ENCODE measurements around the gene F11.

F11 gene

DNA sequence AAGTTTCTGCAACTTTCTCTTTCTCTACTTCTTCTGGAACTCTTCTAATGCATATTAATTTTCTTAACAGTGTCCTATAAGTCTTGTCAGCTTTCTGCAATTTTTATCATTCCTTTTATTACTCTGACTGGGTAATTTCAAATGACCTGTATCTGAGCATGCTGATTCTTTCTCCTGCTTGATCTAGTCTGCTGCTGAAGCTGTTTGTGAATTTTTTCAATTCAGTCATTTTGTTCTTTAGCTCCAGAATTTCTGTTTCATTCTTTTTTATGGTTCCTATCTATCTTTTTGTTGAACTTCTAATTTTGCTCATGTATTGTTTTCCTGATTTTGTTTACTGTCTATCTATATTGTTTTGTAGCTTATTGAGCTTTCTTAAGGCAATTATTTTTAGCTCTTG lies 40.1 kb upstream of the F11 start:
- Histone ChIP-seq H3K9me3 (replicated peaks in 1 of 2; ENCODE audit: control insufficient read depth in 2 of 2, insufficient read depth in 1 of 2, low read depth in 1 of 2, low read length in 2 of 2) (peaks cover 4 to 10% of the 10 kb centered on the region in 2 donors), H3K4me3 (ENCODE audit: low read length in 2 of 2) (no peak overlapping the region), H2AK5ac (ENCODE audit: low read depth, low read length) (no peak overlapping the region), H3K4me2 (ENCODE audit: insufficient read depth, low read length, poor library complexity, severe bottlenecking) (no peak overlapping the region), H3K4ac (ENCODE audit: low read length) (no peak overlapping the region), H3K27me3 (ENCODE audit: control insufficient read depth in 3 of 3, insufficient read depth in 3 of 3, low read depth in 1 of 3, low read length in 3 of 3) (peaks cover 0 to 4% (median 0%) of the 10 kb centered on the region in 3 experiments), H3K23ac (ENCODE audit: low read depth, low read length, poor library complexity) (no peak overlapping the region), H3K36me3 (replicated peaks in 1 of 2; ENCODE audit: control insufficient read depth in 2 of 2, insufficient read depth in 2 of 2, low read length in 2 of 2) (peaks cover 0 to 2% of the 10 kb centered on the region in 2 donors), H2BK12ac (ENCODE audit: low read length) (no peak overlapping the region), H2BK5ac (ENCODE audit: low read length) (no peak overlapping the region), H3K79me1 (ENCODE audit: low read depth, low read length) (no peaks in the 10 kb centered on the region), H2BK15ac (ENCODE audit: low read length) (no peak overlapping the region), H3K14ac (ENCODE audit: low read length) (no peak overlapping the region), H3K18ac (ENCODE audit: low read length) (no peak overlapping the region), H2BK120ac (ENCODE audit: low read depth, low read length) (no peak overlapping the region), H3K4me1 (ENCODE audit: control insufficient read depth in 2 of 2, insufficient read depth in 1 of 2, low read depth in 1 of 2, low read length in 2 of 2) (no peaks in the 10 kb centered on the region), H2AFZ (ENCODE audit: low read length) (no peak overlapping the region), H4K8ac (ENCODE audit: low read depth, low read length) (no peak overlapping the region), H3K9ac (ENCODE audit: low read depth, low read length, poor library complexity) (no peak overlapping the region), H3K27ac (replicated peaks; ENCODE audit: low read length) (no peak overlapping the region), H4K91ac (ENCODE audit: low read depth, low read length, poor library complexity) (no peak overlapping the region)
- DNase-seq (ENCODE audit: low spot score): no peak

- Histone ChIP-seq H2BK5ac (ENCODE audit: low read length) (no peak overlapping the region), H3K23ac (ENCODE audit: low read depth, low read length, poor library complexity) (no peak overlapping the region), H3K4me2 (ENCODE audit: insufficient read depth, low read length, poor library complexity, severe bottlenecking) (no peak overlapping the region), H2BK15ac (ENCODE audit: low read length) (no peak overlapping the region), H2BK12ac (ENCODE audit: low read length) (no peak overlapping the region), H3K27ac (replicated peaks; ENCODE audit: low read length) (no peak overlapping the region), H3K79me1 (ENCODE audit: low read depth, low read length) (no peaks in the 10 kb centered on the region), H3K36me3 (replicated peaks in 1 of 2; ENCODE audit: control insufficient read depth in 2 of 2, insufficient read depth in 2 of 2, low read length in 2 of 2) (peaks cover 0 to 2% of the 10 kb centered on the region in 2 donors), H3K14ac (ENCODE audit: low read length) (no peak overlapping the region), H2AFZ (ENCODE audit: low read length) (no peak overlapping the region), H3K27me3 (ENCODE audit: control insufficient read depth in 3 of 3, insufficient read depth in 3 of 3, low read depth in 1 of 3, low read length in 3 of 3) (peaks cover 0 to 4% (median 0%) of the 10 kb centered on the region in 3 experiments), H3K4me1 (ENCODE audit: control insufficient read depth in 2 of 2, insufficient read depth in 1 of 2, low read depth in 1 of 2, low read length in 2 of 2) (no peaks in the 10 kb centered on the region), H3K4ac (ENCODE audit: low read length) (no peak overlapping the region), H4K8ac (ENCODE audit: low read depth, low read length) (no peak overlapping the region), H3K4me3 (ENCODE audit: low read length in 2 of 2) (peak overlapping the region in 1 of 2 donors; percentile 27), H3K9me3 (replicated peaks in 1 of 2; ENCODE audit: control insufficient read depth in 2 of 2, insufficient read depth in 1 of 2, low read depth in 1 of 2, low read length in 2 of 2) (peaks cover 4 to 10% of the 10 kb centered on the region in 2 donors), H4K91ac (ENCODE audit: low read depth, low read length, poor library complexity) (no peak overlapping the region), H2BK120ac (ENCODE audit: low read depth, low read length) (no peak overlapping the region), H3K18ac (ENCODE audit: low read length) (no peak overlapping the region), H2AK5ac (ENCODE audit: low read depth, low read length) (no peak overlapping the region), H3K9ac (ENCODE audit: low read depth, low read length, poor library complexity) (no peak overlapping the region)
- no CpG with 5 or more reads among the region's 3 CpGs for WGBS, 2 donors (ENCODE audit: extremely low coverage in 2 of 2, insufficient read length in 2 of 2, insufficient replicate concordance in 1 of 2)
- DNase-seq (ENCODE audit: low spot score): no peak
Measured at GRCh38 chr4:186226521-186227189, 39.3 kb upstream of the F11 start.

DNA sequence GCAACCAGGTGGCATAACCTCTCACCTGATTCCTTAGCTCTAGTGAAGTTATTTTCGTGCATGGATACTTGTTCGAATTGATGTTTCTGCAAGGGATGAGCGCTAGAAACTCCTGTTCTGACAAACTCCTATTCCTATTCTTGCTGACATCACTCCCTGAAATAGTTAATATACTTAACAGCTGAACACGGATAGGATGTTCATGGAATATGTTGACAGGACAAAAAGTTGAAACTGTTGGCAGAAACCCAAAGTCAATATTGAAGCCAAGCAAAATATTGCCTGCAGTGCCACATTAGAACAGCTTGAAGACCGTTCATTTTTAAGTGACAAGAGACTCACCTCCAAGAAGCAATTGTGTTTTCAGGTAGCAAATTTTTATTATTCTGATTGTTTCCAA lies 38.8 kb upstream of the F11 start, which contains the start of gene KLKB1:
Gene KLKB1, plus strand, starts transcription at position 287 of the 400 bp plus-strand sequence. CDS start 689 bp downstream, outside the sequence.
- H3K18ac ChIP-seq (ENCODE audit: low read length): no peak within 1 kb of the TSS
- H2AFZ ChIP-seq (ENCODE audit: low read length): no peak within 1 kb of the TSS
- no peaks in the 10 kb centered on the region for H3K79me1 ChIP-seq (ENCODE audit: low read depth, low read length)
- H2BK5ac ChIP-seq (ENCODE audit: low read length): no peak within 1 kb of the TSS
- no CpG with 5 or more reads among the region's 5 CpGs for WGBS, 2 donors (ENCODE audit: extremely low coverage in 2 of 2, insufficient read length in 2 of 2, insufficient replicate concordance in 1 of 2)
- peaks cover 0 to 2% of the 10 kb centered on the region in 2 donors for H3K36me3 ChIP-seq (replicated peaks in 1 of 2; ENCODE audit: control insufficient read depth in 2 of 2, insufficient read depth in 2 of 2, low read length in 2 of 2)
- H2BK120ac ChIP-seq (ENCODE audit: low read depth, low read length): no peak within 1 kb of the TSS
- H3K27me3 ChIP-seq (ENCODE audit: control insufficient read depth in 3 of 3, insufficient read depth in 3 of 3, low read depth in 1 of 3, low read length in 3 of 3): peaks cover 0 to 4% (median 0%) of the 10 kb centered on the region in 3 experiments
- H2BK15ac ChIP-seq (ENCODE audit: low read length): no peak within 1 kb of the TSS
- no peak within 1 kb of the TSS for H3K14ac ChIP-seq (ENCODE audit: low read length)
- H3K4me1 ChIP-seq (ENCODE audit: control insufficient read depth in 2 of 2, insufficient read depth in 1 of 2, low read depth in 1 of 2, low read length in 2 of 2): no peaks in the 10 kb centered on the region
- H3K4me3 ChIP-seq (ENCODE audit: low read length in 2 of 2): peak within 1 kb of the TSS in 1 of 2 donors; percentile 27
- H2BK12ac ChIP-seq (ENCODE audit: low read length): no peak within 1 kb of the TSS
- no peak for DNase-seq (ENCODE audit: low spot score)
- H3K9ac ChIP-seq (ENCODE audit: low read depth, low read length, poor library complexity): no peak within 1 kb of the TSS
- no peak within 1 kb of the TSS for H2AK5ac ChIP-seq (ENCODE audit: low read depth, low read length)
- no peak within 1 kb of the TSS for H3K4me2 ChIP-seq (ENCODE audit: insufficient read depth, low read length, poor library complexity, severe bottlenecking)
- no peak within 1 kb of the TSS for H3K23ac ChIP-seq (ENCODE audit: low read depth, low read length, poor library complexity)
- H4K8ac ChIP-seq (ENCODE audit: low read depth, low read length): no peak within 1 kb of the TSS
- H3K4ac ChIP-seq (ENCODE audit: low read length): no peak within 1 kb of the TSS
- H4K91ac ChIP-seq (ENCODE audit: low read depth, low read length, poor library complexity): no peak within 1 kb of the TSS
- no peak within 1 kb of the TSS for H3K27ac ChIP-seq (replicated peaks; ENCODE audit: low read length)
- peaks cover 4 to 10% of the 10 kb centered on the region in 2 donors for H3K9me3 ChIP-seq (replicated peaks in 1 of 2; ENCODE audit: control insufficient read depth in 2 of 2, insufficient read depth in 1 of 2, low read depth in 1 of 2, low read length in 2 of 2)

DNA sequence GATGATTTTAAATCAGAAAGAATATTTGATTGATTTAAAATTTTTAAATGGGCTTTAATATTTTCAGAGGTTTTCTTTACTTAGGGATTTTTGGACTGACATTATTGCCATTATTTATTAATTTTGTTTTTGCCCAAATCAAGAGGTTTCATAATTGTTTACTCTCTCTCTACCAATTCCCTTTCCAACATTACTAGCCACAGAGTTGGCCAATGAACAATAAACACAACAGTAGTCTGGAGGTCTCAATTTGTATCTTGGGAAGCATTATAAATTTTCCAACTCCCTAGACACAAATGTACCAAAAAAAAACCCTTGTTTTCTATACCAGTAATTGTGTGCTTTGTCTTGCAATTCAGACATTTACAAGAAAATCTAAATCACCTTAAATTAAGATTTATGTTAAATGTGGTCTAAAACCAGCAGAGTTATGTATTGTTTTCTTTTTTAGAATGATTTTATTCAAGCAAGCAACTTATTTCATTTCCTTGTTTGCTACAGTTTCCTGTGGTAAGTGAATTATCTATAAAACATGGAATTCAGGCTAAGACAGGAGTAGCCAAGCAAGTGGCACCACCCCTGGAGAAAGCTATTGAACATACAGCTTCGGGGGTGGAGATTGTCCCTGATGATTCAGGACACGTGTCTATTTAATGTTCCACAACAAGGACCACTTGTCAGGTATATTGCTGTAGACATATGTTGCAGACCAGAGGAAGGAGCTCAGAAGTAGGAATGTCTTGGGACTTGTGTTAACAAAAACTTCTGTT lies 38.1 kb upstream of the F11 start:
- Histone ChIP-seq H4K91ac (ENCODE audit: low read depth, low read length, poor library complexity) (no peak overlapping the region), H3K4me1 (ENCODE audit: control insufficient read depth in 2 of 2, insufficient read depth in 1 of 2, low read depth in 1 of 2, low read length in 2 of 2) (no peaks in the 10 kb centered on the region), H2BK12ac (ENCODE audit: low read length) (no peak overlapping the region), H3K36me3 (replicated peaks in 1 of 2; ENCODE audit: control insufficient read depth in 2 of 2, insufficient read depth in 2 of 2, low read length in 2 of 2) (peaks cover 0 to 2% of the 10 kb centered on the region in 2 donors), H3K4me3 (ENCODE audit: low read length in 2 of 2) (no peak overlapping the region), H3K27ac (replicated peaks; ENCODE audit: low read length) (no peak overlapping the region), H2BK120ac (ENCODE audit: low read depth, low read length) (no peak overlapping the region), H3K79me1 (ENCODE audit: low read depth, low read length) (no peaks in the 10 kb centered on the region), H3K18ac (ENCODE audit: low read length) (no peak overlapping the region), H4K8ac (ENCODE audit: low read depth, low read length) (no peak overlapping the region), H3K23ac (ENCODE audit: low read depth, low read length, poor library complexity) (no peak overlapping the region), H2AK5ac (ENCODE audit: low read depth, low read length) (no peak overlapping the region), H3K4me2 (ENCODE audit: insufficient read depth, low read length, poor library complexity, severe bottlenecking) (no peak overlapping the region), H3K14ac (ENCODE audit: low read length) (no peak overlapping the region), H2AFZ (ENCODE audit: low read length) (no peak overlapping the region), H2BK15ac (ENCODE audit: low read length) (no peak overlapping the region), H3K4ac (ENCODE audit: low read length) (no peak overlapping the region), H3K9me3 (replicated peaks in 1 of 2; ENCODE audit: control insufficient read depth in 2 of 2, insufficient read depth in 1 of 2, low read depth in 1 of 2, low read length in 2 of 2) (peaks cover 4 to 10% of the 10 kb centered on the region in 2 donors), H3K9ac (ENCODE audit: low read depth, low read length, poor library complexity) (no peak overlapping the region), H2BK5ac (ENCODE audit: low read length) (no peak overlapping the region), H3K27me3 (ENCODE audit: control insufficient read depth in 3 of 3, insufficient read depth in 3 of 3, low read depth in 1 of 3, low read length in 3 of 3) (peaks cover 0 to 4% (median 0%) of the 10 kb centered on the region in 3 experiments)
- DNase-seq (ENCODE audit: low spot score): no peak
- WGBS, 2 donors (ENCODE audit: extremely low coverage in 2 of 2, insufficient read length in 2 of 2, insufficient replicate concordance in 1 of 2): no CpG with 5 or more reads among the region's 2 CpGs

Data from neuronal stem cell (in vitro differentiated cells).